Activated T-cell treated with anti-CD3 and anti-CD28 coated beads, Interleukin-2, amount 50 U/mL, for 1 hour (primary cell): Measurements from ENCODE around the gene WDR93.

Source experiments
- DNase-seq: peaks from one replicate; pipeline ENCODE4 v3.0.0-alpha.2; 2020

The WDR93 gene

DNA sequence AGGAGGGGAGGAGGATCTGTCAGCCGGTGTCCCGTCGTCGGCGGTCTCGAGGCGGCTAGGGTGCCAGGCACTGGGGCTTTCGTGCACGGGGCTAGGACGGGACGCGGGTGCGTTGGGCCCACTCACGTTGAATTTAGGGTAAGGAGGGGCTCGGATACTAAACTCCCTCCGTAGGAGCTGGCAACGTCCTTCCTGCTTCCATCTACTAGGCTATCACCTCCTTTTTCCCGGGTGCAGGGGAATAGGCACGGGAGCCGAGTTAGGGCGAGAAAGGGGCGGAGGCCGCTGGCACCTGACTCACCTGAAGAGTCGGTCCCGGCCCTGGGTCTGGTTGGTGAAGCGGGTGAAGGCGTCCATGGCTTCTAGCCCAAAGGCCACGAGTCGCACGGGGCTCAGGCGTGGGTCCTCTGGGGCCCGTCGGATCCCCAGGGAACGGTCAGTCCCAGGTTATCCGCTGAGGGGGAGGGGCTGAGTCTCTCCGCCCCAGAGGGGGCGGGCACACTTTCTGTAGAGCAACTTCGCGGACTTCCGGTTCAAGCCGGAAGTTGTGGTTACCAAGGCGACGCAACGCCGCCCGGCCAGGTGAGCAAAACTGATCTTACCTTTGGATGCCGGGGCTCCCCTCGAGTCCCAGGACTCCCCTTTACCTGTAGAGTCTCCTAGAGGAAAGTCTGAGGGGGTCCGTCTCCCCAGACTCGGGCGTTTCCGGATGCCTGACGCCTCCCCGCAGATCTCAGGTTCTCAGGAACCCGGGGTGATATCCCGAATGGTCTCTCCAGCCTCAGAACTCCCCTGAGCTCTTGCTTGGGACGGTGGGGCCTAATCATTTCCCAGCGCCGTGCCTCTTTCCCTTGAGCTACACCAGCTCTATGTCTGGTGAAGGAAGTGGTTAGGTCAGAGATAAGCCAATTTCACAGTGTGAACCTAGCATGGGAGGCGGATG lies at the start of gene WDR93, which contains the start of gene PEX11A:
TSS of gene WDR93 (plus strand) at position 536 of the 943 bp plus-strand sequence. CDS start 10,936 bp downstream, outside the sequence.
TSS of gene PEX11A (minus strand) at position 479 of the 943 bp plus-strand sequence. CDS start at position 357, 122 bp downstream.
- DNase-seq: peak; percentile 79

- DNase-seq: no peak
Measured at GRCh38 chr15:89641053-89641452, 49.6 kb upstream of the WDR93 start.

DNA sequence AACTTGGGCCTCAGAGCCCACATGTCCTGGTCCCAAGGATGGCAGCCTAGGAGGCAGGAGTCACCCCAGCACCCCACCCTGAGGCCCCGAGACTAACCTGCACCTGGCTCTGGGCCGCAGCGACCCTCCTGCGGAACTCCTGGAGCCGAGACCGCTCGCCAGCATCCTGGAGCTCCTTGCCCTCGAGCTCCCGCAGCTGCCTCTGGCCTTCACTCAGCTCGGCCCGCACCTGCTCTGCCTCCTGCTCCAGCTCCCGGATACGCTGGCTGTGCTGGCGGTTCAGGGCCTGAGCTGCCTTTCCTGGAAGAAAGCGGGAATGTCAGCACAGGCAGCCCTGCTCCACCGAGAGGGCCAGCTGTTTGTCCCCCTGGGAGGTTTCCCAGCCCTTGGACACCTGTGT lies 48.5 kb upstream of the WDR93 start:
- DNase-seq: no peak

- DNase-seq: no peak
Measured at GRCh38 chr15:89645680-89646079, 44.9 kb upstream of the WDR93 start.

DNA sequence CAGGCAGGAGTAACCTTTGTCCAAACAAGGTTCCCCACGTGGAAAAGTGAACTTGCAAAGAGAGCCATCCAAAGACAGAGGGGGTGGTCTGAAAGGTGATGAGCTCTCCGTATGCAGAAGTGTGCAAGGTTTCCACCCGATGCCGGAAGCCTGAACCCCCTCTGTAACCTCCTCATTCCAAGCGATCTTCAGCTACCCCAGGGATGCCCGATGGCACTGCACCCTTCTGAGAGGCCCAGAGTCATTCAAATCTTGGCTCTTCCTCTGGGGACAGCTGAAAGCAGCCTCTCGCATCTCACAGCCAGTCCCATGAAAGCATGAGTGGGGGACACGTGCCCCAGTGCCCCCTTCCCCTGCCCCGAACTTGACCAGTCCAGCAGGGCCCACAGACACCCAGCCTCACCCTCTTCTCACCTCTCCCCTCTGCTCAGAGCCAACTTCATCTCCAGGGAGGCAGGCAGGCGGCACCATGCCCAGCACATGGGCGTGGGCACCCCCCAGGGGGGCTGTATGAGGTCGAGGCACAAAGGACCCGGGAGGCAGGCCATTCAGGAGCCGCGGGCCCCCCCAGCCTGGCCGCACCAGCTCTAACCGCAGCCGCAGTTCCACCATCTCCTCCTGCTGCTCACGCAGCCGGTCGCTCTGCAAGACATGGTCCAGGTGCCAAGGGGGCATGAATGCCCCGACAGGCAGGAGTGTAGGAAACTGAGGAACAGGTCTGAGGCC lies 44.0 kb upstream of the WDR93 start:
- DNase-seq: no peak

DNA sequence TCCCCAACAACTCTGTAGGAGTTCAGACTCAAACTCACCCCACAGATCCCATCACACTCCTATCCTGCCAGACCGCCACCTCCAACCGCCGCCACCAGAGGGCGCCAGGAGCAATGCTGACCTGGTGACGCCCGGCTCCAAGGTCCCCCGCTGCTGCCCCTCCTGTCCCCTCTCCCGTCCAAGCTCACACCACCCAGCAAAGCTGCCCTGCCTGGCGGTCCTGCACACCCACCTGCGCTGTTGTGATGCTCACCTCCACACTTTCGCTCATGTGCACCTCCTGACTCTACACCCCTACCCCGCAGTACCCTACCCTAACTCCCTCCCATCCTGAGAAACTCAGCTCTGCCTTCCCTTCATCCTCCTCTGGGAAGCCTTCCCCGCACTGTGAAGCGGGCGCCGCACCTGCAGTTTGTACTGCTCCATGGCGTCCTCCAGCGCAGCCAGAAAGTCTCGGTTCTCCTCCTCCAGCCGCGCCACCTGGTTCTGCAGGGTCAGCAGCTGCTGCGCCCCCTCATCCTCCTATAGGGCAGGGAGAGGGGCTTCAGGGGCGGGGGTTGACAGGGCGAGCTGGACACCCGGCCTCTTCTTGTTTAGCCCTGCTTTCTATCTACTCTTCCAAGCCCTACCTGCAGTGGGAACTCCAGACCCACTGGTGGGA lies 43.3 kb upstream of the WDR93 start:
- peak; percentile 62 for DNase-seq

DNA sequence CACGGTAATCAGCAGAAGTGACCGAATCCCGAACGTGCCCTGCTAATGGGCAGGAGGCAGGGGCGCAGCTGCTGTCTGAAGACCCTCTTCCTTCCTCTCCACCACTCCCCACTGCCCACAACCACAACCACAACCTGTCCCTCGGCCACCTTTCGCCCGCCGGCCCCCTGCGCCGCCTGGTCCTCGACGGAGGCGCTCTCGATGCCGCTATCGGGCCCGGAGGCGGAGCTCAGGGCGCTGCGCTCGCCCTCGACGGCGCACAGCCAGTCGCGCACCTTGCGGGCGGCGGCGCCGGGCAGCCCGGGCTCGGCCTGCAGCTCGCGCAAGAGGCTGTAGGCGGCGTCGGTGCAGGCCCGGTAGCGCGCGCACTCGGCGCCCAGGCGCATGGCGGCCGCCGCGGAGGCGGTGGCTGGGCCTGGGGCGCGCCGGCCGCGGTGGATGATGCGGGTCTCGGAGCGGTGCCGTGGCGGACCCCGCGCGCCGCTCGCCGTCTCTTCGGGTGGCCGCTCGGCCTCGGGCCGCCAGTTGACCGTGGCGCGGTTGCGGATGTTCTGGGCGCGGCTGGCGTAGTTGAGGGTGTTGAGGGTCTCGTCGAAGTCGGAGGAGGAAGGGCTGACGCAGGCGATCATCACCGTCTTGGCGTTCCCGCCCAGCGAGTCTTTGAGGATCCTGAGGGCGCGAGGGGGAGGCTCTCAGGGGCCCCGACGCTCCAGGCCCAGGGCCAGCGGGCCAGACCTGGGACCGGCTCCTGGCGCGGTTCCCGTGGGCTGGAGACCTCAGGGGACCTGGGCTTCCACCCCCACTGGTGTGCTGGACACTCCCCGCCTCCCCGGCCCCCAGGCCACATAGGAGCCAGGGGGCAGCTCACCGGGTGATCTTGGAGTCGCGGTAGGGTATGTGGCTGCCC lies 42.3 kb upstream of the WDR93 start:
- no peak for DNase-seq

- no peak for DNase-seq
Measured at GRCh38 chr15:89649013-89649625, 41.5 kb upstream of the WDR93 start.

GRCh38 chr15:89649716-89650115 lies 40.9 kb upstream of the WDR93 start:
- DNase-seq: no peak

- DNase-seq: no peak
Measured at GRCh38 chr15:89652131-89652530, 38.5 kb upstream of the WDR93 start.

DNA sequence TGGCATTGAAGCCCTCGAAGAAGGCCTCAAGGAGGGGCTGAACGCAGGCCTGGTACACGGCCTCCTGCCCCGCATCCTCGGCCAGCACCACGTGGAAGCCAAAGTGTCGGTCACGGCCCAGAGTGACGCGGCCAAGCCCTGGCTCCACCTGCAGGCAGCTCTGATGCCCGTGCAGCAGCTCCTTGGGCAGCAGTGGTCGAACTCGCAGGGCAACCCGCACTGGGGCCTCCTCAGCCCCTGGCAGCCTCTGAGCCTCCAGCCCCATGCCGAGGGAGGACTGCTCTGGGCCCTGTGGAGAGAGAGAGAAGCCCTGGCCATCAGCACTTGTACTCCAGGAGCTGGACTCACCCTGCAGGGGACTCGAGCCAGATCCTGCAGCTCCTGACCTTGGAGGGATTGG lies 37.9 kb upstream of the WDR93 start:
- no peak for DNase-seq

DNA sequence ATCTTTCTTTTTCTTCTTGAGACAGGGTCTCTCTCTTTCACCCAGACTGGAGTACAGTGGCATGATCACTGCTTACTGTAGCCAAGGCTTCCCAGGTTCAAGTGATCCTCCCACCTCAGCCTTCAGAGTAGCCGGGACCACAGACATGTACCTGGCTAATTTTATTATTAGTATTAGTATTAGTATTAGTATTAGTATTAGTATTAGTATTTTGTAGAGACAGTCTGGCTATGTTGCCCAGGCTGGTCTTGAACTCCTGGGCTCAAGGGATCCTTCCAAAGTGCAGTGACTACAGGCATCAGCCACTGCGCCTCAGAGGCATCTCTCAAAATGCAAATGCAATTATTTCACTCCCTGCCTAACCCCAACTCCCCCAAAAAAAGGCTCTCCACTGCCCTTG lies 37.0 kb upstream of the WDR93 start:
- no peak for DNase-seq

- DNase-seq: no peak
Measured at GRCh38 chr15:89654301-89654761, 36.3 kb upstream of the WDR93 start.

DNA sequence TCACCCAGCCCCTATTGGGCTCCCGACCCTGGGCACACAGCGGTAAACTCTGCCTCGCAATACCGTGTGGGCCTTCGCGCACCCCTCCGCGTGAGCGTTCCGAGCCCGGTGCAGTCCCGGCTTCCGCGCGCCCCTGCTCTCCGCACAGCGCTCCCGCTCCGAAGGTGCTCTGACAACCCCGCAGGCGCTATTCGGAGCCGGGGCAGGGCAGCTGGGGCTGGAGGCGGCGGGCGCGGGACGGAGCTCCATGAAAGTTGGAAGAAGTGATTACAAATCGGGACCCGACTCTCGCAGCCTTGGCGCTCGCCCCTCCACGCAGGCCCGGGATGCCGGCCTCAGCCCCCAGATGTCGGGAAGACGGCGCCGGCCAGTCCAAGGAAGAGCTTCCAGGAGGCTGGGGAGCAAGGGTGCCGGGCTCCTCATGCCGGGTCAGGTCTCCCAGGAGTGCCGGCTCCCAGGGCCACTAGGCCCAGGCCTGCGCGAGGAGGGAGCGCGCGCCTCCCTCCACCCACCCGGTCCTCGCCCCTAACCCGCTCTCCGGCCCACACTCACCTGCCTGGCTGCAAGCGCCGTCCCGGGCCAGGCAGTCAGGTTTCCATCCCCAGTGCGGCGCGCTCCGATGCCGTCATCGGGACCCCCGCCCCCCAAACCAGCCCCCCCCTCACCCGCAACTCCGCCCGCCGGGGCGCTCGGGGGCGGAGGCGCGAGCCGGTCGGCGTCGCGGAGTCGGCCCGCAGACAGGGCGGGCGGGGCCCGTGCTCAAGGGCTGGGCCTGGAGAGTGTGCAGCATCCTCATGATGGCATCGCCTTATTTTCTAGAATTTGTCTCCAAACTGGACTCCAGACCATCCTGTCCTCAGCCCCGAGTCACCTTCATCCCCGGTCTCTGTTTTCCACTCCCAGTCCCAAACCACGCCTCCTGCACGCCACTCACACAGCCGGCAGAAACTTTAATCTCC lies 35.5 kb upstream of the WDR93 start, which contains the start of gene KIF7:
TSS of gene KIF7 (minus strand) at position 621 of the 959 bp plus-strand sequence. CDS start 2,537 bp downstream, outside the sequence.
- peak; percentile 26 for DNase-seq

GRCh38 chr15:89656116-89656815 lies 34.3 kb upstream of the WDR93 start:
- DNase-seq: no peak

GRCh38 chr15:89657686-89658200 lies 32.9 kb upstream of the WDR93 start:
- no peak for DNase-seq

- no peak for DNase-seq
Measured at GRCh38 chr15:89659295-89659694, 31.3 kb upstream of the WDR93 start.

DNA sequence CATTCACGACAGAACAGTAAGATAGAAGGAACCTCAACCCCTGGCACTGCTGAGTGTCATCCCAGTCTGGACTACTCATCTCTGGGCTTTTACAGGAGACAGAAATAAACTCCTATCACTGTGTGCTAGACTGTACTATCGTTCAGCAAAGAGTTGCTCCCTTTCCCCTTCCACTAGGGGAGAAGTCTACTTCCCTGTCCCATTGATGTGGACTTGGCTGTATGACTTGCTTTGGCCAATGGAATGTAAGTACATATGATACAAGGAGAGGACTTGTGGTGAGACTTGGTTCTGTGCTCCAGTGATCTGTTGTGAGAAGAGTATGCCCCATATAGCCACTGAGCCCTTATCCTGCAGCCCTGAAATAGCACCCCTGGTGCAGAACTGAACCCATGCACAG lies 30.1 kb upstream of the WDR93 start:
- no peak for DNase-seq

- DNase-seq: no peak
Measured at GRCh38 chr15:89662893-89663626, 27.6 kb upstream of the WDR93 start.
